Superior temporal gyrus (tissue), 1 donor: ENCODE data around the gene NAP1L1.

Experiments used
- DNase-seq: peaks from one replicate; pipeline ENCODE4 v3.0.0-alpha.2; 2016; ENCODE audit errors: extremely low spot score

Gene NAP1L1

DNA sequence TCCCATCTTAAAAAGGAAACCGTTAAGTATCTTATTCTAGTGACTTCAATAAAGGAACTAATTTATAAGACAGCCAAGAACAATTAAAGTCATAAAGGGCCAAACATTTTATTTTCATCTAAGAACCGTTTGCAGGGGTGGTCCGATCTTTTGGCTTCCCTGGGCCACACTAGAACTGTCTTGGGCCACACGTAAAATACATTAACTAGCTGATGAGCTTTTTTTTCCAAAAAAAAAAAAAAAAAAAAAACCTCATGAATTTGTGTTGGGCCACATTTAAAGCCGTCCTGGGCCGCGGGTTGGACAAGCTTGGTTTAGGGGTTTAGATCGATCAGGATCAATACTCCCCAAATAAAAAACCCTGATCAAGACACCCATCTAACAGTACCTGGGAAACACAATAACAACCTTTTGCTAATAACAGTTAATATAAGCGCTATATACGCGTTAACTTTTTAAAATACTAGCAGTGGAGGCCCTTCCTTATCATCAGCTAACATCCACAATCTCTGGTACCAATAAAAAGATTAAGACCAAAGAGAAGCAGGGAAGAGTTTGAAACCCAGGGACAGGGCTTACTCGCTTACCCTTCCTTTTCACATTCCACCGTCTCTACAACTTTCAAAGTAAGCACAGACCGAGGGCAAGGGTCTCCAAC is 1.1 kb downstream of the NAP1L1 start:
- no peak for DNase-seq

DNA sequence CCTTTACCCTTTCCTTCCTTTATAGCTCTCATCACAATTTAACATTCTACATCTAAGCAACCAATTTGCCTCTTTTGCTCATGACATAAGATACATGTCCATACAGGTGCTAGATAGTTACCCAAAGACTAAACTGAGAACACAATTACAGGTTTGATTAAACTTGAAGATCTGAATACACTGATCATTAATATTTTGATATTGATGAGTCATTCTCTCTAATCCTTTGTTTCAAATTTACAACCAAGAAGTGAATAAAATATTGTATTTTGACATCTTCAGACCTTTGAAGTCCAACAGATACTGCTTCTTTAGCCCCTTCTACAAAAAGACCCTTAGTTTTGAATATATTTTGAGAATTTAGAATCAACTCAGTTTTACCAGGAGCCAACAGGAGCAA is 2.6 kb downstream of the NAP1L1 start:
- no peak for DNase-seq

DNA sequence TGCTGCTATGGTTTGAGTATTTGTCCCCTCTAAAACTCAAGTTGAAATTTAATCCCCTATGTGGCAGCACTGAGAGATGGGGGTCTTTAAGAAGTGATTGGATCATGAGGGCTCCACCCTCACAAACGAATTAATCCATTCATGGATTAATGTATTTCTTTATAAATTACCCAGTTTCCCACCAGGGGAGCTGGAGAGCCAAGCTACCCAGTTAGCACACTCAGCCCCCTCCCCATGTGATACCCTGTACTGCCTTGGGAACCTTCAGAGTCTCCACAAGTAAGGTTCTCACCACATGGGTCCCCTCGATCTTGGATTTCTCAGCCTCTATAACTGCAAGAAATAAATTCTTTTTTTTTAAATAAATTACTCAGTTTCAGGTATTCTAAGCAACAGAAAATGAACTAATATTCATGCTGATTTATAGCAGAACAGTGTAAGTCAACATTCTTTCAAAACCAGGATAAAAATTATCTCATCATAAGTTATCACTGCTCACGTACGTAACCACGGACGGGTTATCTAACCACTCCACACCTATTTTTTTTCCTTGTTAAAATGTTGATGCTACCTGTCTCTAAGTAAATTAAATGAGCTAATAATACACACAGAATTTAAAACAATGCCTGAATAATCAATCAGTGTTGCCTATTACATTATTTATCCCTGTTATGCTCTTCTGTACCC is 3.6 kb downstream of the NAP1L1 start:
- DNase-seq: no peak

DNA sequence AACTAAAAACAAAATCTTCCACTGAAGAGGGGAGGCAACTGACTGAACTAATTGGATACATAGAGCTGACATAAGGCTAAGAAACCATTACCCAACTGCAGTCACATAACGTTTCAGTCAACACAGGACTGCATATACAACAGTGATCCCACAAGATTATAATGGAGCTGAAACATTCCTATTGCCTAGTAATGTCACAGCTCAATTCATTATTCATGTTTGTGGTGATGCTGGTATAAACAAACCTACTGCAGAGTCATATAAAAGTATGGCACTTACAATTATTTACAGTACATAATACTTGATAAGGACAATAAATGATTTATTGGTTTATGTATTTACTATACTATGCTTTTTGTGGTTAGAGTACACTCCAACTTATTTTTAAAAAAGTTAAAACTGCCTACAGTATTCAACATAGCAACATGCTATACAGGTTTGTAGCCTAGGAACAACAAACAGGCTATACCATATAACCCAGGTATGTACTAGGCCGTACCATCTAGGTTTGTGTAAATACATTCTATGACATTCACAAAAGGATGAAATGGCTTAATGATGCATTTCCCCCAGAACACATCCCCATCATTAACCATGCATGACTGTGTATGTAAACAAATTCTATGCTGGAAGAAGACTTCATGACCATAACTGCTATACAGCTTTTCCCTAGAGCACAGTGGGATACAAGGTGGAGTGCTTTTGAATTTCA is 4.3 kb downstream of the NAP1L1 start:
- no peak for DNase-seq

DNA sequence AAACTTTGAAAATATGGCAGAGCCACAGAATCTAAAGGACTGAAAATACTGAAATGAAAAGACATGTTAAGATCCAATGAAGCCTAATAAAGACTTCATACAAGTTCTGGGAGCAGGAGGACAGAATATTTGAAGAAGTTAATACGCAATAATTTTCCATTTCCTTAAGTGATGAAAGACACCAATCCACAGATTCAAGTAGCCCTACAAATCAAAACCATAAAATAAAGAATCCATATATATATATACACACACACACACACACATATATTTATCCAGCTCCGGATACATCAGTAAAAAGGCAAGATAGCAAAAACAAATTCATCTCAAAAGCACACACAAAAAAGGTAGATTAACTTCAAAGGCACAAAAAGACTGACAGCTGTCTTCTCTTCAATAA is 5.7 kb downstream of the NAP1L1 start:
- DNase-seq: no peak

DNA sequence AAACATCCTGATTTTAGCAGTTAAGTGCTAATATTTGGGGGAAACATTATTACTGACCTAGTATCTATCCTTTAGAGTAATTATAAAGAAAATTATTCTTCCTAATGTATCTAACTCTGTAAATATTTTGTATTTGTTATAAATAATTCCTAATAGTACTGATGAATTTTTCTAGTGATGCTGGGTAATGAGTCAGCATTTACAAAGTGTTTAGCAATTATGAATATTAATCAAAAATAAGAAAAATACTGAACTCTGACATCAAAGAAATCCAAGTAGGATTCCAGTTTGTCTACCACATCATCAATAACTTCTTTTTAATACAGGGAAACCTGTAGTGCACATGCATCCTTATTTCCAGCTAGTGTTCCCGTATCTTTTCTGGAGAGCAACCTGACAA is 9.0 kb downstream of the NAP1L1 start:
- DNase-seq: no peak

DNA sequence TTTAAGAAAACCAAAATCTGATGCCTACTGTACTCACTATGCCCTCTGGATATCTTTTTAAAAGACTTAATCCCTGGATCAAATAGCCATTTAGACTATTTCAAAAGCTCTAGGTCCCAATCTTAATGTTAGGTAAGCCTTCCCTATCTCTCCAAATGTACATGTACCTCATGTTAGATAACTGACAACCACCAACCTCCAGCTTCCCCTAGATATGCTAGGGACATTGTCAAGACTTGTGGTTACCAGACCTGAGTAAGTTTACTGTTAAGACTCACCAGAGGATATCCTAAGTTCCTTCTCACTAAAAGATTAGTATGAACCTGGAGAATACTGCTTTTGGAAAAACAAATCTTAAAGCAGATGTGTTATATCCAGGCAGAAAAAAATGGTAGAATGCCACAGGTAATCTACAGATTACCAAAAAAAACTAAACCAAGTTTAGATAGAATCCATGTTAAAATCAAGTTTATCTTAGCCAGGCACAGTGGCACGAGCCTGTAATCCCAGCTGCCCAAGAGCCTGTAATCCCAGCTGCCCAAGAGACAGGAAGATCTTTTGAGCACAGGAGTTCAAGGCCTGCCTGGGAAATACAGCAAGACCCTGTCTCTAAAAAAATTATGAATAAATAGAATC is 9.7 kb downstream of the NAP1L1 start:
- DNase-seq: no peak

DNA sequence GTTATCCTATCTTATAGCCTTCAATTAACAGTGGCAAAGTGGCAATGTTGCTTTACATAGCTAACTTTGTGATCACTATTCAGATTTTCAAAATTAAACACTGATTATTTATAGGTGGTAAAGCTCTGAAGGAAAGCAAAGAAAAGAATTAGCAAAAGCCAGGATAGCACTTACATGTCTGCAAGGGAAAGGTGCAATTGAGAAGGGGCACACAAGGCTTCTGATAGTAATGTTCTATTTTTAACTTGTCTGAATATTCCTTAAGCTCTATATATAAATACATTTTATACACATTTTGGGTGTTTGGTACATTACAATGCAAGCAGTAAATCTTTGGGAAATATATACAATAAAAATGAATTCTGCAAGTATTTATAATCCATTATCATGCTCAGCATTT is 10.9 kb downstream of the NAP1L1 start:
- DNase-seq: no peak

DNA sequence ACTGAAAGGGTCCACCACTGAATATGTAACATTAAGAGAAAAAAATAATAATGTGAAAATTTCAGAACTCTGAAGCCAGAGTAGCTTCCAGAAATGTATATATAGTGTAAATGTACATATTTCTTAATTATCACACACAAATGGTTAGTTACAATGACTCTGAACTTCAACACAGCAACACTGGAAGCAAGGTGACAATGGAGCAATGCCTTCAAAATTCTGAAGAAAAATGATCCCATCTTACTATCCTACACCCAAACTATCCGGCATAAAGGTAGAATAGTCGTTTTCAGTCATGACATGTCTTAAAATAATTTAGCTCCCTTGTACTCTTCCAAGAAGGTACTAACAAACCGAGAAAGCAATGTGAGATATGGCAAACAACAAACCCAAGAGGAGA is 11.9 kb downstream of the NAP1L1 start:
- DNase-seq: no peak

DNA sequence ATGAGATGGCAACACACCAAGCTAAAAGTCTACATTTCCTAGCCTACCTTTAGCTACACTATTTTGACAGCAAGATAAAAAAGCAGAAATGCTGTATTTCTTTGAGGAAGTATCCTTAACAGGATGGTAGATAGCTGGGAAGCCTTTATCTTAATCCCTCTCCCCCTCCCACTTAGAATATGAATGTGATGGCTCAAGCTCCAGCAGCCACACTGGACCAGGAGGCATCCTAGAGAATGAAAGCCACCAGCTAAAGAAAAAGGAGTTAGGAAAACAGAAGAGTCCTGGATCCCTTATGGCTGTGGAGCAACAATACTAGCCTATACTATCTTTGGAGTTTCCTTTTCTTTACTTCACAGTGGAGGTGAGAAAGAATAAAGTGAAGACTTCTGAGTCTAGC is 15.1 kb downstream of the NAP1L1 start:
- no peak for DNase-seq

DNA sequence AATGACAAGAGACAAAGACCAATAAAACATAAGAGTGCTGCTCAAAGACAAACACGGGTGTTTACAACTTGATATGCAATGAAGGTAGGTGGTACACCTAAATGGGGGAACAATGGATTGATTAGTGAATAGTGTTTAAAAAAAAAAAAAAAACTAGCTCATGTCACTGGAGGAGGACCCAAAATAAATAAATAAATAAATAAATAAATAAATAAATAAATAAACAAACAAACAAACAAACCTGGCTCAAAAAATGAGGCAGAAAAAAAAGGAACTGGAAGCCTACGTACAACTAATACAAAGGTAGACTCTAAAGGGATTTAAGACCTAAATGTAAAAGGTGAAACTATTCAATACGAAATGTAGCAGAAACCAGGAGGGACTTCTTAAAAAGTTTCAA is 18.6 kb downstream of the NAP1L1 start:
- no peak for DNase-seq

DNA sequence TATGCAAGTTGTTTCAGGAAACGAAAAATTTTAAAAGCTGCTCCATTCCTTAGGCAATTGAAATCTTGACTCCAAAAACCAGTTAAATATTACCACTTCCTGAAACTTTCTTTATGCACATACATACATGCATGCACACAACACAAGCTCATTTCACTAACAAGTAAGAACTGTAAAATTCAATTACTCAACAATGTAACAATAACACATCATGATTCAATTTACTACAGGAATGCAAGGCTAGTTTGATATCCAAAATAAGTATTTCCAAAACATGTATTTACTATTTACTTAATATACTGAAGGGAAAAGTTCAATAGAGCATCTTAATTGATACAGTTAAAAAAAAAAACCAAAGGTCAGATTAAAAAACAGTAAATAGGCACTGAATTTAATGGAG is 19.6 kb downstream of the NAP1L1 start:
- DNase-seq: no peak

DNA sequence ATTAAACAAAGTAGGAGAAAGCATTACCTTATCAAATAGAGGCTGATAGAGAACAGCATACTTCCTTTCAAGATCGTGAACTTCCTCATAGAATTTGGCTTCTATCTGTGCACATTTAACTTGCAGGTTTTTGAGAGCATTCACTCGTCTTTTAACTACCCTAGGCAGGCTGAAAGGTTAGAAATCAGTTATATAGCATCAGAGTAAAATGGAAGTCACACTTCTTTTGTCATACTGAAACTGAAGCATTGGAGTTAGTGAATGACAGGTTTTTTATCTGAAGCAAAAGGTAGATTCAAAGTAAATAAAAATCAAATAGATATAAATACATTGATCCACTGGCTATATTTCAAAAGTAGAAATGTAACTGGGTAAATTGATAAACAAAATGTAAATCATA is 24.4 kb downstream of the NAP1L1 start:
- no peak for DNase-seq

DNA sequence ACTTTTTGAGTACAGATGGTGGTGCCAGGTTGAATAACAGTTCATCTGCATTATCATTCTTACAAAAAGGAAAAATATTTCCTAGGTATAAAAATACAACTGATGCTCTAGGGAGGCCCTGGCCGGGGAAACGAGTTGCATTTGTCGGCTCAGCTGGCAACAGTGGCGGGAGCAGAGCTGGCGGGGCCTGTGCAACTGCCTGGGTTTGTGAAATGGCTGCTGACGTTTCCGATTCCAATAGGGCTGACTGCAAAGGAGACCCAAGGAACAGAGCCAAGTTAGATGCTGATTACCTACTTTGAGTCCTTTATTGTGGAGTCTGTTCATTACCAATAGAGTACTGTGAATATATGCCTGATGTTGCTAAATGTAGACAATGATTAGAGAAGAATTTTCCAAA is 27.2 kb downstream of the NAP1L1 start:
- no peak for DNase-seq

DNA sequence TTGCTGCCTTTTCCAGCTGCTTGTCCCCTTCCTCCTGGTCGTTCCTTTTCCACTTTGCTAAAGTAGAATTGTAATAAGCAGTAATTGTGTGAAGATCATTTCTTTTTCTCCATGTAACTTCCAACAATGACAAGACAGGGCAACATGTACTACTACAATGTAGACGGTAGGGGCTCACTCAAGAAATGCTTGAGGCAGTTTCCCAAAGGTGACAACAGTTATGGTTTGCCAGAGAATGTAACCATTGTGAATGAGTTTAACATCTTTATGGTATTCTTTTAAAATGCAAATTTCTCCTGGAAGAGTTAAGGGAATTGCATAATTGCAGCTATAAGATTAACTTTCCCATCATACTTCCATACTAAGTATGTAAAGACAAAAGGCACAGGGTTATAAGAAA is 29.1 kb downstream of the NAP1L1 start:
- DNase-seq: no peak

DNA sequence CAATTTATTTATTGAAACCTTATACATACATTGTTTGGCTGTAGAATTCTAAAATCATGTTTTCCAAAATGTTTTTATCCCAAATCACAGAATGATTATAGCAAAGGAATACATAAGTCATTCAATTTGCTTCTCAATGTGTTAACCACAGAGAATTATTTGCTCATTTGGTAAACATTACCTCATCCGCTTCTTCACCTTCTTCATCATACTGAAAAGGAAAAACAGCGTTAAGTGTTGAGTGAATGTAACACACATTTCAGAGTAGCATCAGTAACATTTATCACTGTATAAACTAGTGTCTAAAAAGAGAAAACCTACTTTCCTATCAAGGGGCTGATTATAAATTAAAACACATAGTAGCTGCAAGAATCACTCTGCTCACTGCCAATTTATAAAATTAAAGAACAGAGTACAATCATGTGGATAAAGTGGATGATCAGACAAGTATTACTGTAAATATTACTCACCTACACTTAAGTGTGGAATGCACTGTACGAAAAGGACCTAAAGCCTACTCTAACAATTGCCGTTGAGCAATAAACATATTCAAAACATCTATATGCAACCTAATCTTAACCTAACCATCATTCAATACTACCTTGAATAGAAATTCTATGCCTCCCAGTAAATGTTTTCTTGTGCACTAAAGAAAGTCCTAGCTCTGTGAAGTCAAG is 34.8 kb downstream of the NAP1L1 start:
- no peak for DNase-seq

DNA sequence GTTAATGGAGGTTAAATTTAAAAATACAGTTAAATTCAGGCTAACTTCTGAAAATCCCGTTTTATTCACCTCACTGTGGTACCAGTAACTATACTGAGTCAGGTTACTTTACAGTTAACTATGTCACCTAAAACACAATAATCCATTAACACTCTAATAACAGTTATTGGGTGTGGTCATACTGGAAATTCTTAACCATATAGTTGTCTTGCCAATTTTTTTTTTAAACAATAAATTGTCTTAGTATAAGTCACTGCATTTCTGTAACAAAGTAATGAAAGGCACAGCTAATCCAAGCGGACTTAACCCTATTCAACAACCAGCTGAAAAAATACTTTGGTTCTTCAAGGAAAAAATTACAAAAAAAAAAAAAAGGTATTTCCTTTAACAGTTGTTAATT is 36.7 kb downstream of the NAP1L1 start:
- no peak for DNase-seq

DNA sequence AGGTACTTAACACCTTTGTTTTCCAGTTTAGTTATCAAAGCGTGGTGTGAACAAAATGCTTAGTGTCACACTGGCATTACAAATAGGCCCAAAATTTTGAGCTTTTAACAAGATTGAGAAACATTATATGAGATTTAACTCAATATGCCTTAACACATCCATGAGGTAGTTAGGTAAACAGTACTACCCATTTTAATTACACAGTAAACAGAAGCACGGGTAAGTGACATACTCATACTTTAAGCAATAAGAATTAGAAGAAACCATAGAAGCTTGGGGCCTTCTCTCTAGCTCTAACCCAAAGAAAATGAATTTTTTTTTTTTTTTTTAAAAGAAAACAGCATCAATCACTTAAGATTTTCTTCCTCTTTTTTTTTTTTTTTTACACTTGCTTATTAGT is 37.4 kb downstream of the NAP1L1 start:
- no peak for DNase-seq

DNA sequence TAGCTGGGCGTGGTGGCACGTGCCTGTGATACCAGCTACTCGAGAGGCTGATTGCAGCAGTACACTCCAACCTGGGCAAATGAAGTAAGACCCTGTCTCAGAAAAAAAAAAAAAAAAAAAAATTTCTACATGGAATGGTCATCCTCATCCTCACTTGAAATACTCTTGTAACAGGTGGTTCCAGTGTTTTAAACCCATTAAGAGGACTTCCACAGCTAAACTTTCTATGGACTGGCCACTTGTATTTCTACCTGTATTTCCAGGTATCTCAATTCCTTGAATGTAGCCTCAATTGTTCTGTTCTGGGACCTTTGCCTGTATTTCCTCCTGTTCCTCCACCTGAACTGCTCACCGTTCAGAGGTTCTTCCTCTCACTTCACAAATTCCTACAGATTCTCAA is 41.1 kb downstream of the NAP1L1 start:
- DNase-seq: no peak

DNA sequence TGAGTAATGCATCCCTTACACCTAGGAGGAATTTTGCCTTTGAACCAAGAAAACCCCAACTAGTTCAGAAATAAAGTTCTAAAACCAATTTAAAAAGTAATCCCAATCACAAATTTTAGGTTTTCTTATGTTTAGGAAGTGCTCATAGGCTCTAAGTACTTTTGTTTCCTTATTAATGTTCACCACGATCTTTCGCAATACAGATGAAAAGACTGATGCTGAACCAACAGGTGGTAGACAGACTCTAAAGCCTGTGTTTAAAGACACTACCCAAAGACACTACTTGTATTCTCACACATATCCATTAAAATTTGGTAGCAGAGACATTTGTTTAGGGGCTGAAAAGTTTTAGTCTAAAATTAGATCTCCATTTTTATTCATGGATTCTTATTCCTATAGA is 42.3 kb downstream of the NAP1L1 start:
- no peak for DNase-seq

DNA sequence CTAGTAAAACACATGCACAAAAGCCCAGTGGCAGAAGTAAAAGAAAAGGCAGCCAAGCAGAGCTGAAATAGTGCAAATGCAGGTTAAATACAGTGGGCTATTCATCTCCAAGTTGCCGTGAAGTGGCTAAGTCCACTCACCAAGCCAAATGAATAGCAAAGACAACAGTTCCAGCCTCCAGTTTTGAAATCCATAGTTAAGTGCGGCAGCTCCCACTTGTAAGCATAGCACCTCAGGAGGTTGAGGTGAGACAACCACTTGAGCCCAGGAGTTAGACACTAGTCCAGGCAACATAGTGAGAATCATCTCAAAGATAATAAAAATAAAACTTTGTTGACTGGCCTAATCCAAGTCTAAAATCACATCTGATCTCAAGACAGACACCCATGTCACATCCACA is 43.1 kb downstream of the NAP1L1 start:
- no peak for DNase-seq

DNA sequence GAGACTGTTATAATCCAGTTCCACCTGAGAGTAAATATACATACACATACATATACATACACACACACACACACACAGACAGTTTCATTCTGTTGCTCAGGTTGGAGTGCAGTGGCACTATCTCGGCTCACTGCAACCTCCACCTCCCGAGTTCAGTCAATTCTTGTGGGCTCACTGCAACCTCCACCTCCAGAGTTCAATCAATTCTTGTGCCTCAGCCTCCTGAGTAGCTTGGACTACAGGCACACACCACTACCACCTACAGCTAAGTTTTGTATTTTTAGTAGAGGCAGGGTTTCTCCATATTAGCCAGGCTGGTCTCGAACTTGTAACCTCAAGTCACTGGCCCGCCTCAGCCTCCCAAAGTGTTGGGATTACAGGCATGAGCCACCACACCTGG is 44.0 kb downstream of the NAP1L1 start:
- no peak for DNase-seq
